NCI-H82 treated with DMSO at 0.1 percent for 48 hours (cell line): ENCODE results near the gene PIM2.
"Not testable (repeated sequence)": the region's sequence is repeated elsewhere in the genome, so short reads cannot be mapped to it uniquely, and the experiment has no call there.

Experiments
- DNase-seq: peaks from one replicate; lab custom pipeline; 2025; ENCODE audit not compliant: unreplicated experiment; lab: John Stamatoyannopoulos, UW

PIM2 gene

GRCh38 chrX:48883729-48884128 lies 35.1 kb downstream of the PIM2 start:
- DNase-seq = no peak

DNA sequence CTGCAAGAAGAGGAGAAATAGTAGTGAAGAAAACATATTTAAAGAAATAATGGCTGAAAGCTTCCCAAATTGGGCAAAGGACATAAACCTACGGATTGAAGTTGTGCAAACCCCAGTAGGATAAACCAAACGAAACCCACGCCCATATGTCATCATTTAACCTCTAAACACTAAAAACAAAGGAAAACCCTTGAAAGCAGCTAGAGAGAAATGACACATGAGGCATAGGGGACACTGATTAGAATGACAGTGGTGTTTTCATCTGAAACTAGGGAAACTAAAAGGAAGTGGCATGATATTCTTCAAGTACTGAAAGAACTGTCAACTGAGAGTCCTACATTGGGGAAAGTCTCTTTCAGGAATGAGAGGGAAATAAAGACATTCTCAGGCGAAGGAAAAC lies 41.9 kb downstream of the PIM2 start:
- not testable (repeated sequence) for DNase-seq

- DNase-seq = not testable (repeated sequence)
Observed at GRCh38 chrX:48872017-48872416, 46.8 kb downstream of the PIM2 start.

GRCh38 chrX:48864210-48864609 lies 54.6 kb downstream of the PIM2 start:
- no peak for DNase-seq
